D721Med (cell line): ENCODE results near the gene SLX4IP.

Experiments
- DNase-seq: peaks from one replicate; pipeline ENCODE4 v3.0.0; 2011; ENCODE audit warnings: low spot score; ENCODE audit not compliant: insufficient read length
- FAIRE-seq: peaks from 2 replicates; lab custom pipeline; 2011; peaks lifted over from hg19 to GRCh38; lab: Jason Lieb, UNC
- TF ChIP-seq, protein P1 (sequence below): IDR thresholded peaks from 2 replicates; pipeline ENCODE4 v1.5.1; 2012; ENCODE audit warnings: mild to moderate bottlenecking, control low read depth; ENCODE audit not compliant: insufficient read depth; ENCODE audit errors: missing control alignments

The SLX4IP gene

DNA sequence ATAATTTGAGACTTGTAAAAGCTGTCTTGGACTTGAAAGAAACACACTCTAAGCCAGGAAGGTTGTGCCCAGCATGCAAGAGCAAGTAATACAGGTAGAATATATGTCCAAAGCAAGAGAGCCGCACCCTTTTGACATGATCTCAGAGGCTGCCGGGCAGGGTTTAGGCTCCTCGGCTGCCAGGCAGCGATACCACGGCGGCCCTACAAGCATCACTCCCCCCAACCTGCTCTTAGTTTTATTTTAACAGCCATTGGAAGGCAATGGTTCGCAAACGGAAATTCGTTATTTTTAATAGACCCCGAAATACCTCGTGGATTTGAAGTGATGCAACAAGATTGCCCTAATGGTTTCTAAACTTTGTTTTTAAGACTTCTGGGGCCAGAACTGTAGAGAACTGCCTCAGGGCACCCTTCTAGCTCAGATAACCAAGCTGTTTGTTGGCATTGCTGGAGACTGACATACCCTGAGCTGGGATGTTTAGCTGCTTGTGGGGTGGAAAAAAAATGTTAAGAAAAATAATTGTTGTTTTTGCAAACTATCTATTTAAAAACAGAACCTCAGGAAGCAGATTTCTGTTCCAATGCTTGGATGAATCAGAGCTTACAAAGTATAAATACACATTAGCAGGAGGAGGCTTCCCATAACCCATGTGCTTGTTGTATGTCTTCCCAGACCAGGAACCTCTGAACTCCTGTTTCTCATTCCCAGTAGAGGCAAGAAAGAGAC, 199.7 kb downstream of the SLX4IP start:
- DNase-seq: no peak
- no peak for FAIRE-seq
- TF ChIP-seq, protein P1, sequence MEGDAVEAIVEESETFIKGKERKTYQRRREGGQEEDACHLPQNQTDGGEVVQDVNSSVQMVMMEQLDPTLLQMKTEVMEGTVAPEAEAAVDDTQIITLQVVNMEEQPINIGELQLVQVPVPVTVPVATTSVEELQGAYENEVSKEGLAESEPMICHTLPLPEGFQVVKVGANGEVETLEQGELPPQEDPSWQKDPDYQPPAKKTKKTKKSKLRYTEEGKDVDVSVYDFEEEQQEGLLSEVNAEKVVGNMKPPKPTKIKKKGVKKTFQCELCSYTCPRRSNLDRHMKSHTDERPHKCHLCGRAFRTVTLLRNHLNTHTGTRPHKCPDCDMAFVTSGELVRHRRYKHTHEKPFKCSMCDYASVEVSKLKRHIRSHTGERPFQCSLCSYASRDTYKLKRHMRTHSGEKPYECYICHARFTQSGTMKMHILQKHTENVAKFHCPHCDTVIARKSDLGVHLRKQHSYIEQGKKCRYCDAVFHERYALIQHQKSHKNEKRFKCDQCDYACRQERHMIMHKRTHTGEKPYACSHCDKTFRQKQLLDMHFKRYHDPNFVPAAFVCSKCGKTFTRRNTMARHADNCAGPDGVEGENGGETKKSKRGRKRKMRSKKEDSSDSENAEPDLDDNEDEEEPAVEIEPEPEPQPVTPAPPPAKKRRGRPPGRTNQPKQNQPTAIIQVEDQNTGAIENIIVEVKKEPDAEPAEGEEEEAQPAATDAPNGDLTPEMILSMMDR: no peak

DNA sequence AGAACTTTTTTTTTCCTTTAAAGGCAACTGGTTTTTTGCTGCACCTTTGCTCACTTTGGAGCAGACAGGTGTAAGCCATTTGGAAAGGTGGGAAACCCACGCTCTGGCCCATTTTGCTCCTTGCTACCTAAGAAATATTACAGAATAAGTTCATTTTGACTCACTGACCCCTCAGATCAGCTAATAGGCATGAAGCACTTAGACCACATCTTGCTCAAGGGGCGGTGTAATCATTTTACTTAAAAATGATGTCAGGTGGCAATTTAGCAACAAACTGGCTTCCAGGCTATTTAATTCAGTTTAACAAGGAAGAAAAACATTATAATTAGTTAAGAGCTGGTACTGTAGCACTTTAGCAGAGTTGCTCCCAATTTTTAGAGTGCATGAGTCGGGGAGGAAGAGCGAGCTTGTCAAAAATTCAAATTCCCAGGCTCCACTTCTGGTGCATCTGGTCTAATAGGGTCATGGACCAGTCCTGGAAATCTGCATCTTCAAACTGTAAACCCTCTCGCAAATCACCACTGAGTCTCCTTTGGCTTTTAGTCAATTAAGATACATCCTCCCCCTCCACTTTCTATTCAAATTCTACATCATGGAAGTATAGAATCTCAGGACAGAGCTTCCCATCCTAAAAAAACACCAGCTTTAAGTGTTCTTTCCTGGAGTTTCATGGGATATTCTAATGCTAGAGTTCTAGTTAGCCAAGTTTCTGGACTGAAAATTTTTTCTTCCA, 200.5 kb downstream of the SLX4IP start:
- TF ChIP-seq, protein P1: no peak
- no peak for DNase-seq
- no peak for FAIRE-seq

DNA sequence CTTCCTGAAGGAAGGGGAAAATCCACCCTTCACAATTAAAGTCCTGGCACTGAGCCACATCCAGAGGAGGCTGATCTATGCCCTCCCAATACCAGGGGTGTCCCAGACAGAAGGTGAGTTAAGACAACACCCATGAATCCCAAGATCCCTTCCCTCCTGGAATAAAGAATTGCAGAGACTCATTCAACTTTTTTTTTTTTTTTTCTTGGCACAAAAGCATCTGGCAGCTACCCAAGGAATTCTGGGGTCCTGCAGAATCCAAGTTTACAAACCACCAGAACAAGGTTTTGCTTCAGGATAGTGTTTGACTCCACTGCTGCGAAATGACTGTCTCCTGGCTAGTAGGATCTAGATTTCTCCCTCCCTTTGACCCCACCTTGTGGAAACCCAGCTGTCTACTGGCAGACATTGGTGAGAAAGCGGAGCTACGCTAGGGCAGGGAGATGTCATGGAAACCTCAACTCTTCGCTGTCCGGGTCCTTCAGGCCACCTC, 201.3 kb downstream of the SLX4IP start:
- TF ChIP-seq, protein P1: no peak
- FAIRE-seq (no peak), DNase-seq (no peak)

DNA sequence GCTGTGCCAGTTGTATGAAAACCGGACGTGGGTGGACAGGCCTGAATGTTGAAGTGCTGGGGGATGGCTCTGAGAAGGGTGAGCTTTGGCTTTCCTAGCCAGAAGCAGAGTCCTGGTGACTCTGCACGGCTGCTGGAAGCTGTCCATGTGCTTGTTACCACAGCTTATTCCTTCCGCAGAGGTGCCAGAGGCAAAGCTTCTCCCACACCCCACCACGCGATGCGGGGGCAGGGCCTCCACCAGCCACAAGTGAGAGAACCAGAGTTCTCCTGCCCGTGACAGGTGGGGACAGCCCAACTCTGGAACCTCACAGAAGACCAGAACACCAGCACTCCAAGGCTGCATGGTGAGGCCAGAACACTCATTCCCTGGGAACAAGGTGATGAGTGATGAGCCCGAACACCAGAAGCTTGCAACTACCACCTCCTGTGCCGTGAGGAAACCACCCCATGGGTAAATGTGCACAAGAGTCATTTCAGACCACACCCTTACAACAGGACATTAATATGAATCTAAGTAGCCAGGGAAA, 202.0 kb downstream of the SLX4IP start:
- TF ChIP-seq, protein P1: no peak
- DNase-seq (no peak), FAIRE-seq (no peak)

DNA sequence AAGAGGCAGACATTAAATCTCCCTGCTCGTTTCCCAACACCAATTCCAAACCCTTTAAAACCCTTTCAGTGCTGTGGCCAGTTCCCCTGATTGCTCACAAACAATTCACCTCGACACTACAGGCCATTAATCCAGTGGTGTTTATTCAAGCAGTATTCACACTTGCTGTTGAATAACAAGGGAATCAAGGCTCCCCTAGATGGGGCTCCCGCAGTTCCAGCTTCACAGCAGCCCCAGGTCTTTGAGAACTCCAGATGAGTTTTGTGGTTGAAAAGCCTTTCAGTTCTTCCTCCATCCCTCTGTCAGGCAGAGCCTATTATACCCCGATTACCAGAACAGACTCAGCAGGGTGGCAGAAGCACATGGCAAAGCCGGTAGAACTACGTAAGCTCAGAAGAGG, 202.5 kb downstream of the SLX4IP start:
- TF ChIP-seq, protein P1: no peak
- FAIRE-seq: no peak
- no peak for DNase-seq

DNA sequence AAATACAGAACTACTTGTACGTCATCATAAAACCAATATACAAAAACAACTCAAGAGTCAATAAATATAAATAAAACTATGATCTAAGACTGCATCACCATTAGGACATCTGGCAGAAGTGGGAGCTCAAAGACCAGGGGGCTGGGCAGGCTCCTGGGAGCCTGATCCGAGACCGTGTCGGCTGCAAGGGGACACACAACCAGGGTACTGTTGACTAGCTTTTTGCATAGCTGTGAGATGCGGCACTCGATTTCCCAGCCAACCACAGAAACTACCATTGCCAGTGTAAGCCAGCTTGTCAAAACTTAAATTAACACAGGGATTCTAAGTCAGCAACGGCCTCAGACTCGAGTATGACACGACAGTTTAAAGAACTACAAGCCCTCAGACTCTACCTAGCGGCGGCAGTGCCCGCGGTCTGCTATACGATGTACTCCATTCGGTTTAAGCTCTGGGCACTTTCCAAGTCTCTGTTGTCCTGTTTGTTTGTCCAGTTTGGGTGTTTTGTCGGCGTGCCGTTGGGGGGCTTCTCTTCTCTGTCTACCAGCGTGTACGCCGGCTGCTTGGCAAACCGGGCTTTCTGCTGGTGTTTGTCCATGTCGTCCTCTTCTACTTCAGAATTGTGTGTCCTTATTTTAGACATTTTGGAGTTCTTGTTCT, 204.1 kb downstream of the SLX4IP start:
- TF ChIP-seq, protein P1: no peak
- DNase-seq (no peak), FAIRE-seq (no peak)
